Mesenchymal stem cell (in vitro differentiated cells and primary cell): ENCODE data around the gene GNAT3.

Source experiments
- DNase-seq: peaks from one replicate; pipeline ENCODE4 v3.0.0-alpha.2; 2013
- H2AFZ ChIP-seq: one replicate; pipeline ENCODE4 v1.6.1; 2013; ENCODE audit warnings: low read depth, mild to moderate bottlenecking, control low read depth, inconsistent platforms, low read length, moderate library complexity
- H2AK5ac ChIP-seq: 2 replicates; pipeline ENCODE4 v1.6.1; 2013; ENCODE audit warnings: low read length, moderate library complexity, mild to moderate bottlenecking, inconsistent platforms; ENCODE audit not compliant: severe bottlenecking
- H2BK120ac ChIP-seq: one replicate; pipeline ENCODE4 v1.6.1; 2013; ENCODE audit warnings: low read depth, mild to moderate bottlenecking, inconsistent platforms, low read length, moderate library complexity
- H2BK12ac ChIP-seq, 2 experiments: one replicate each; pipeline ENCODE4 v1.6.1; 2013; ENCODE audit warnings: inconsistent platforms in 2 of 2, low read length in 2 of 2, mild to moderate bottlenecking in 2 of 2, moderate library complexity in 2 of 2, control low read depth in 1 of 2
- H2BK15ac ChIP-seq: one replicate; pipeline ENCODE4 v1.6.1; 2013; ENCODE audit warnings: mild to moderate bottlenecking, low read depth, inconsistent platforms; ENCODE audit not compliant: poor library complexity, severe bottlenecking
- H2BK5ac ChIP-seq: 2 replicates; pipeline ENCODE4 v1.6.1; 2013; ENCODE audit warnings: low read depth, mild to moderate bottlenecking, low read length, control low read depth, inconsistent platforms; ENCODE audit not compliant: poor library complexity, severe bottlenecking
- H3K14ac ChIP-seq, 2 experiments: one replicate each; pipeline ENCODE4 v1.6.1; 2013; ENCODE audit warnings: inconsistent platforms in 2 of 2, low read length in 2 of 2, control low read depth in 1 of 2, mild to moderate bottlenecking in 1 of 2, moderate library complexity in 1 of 2
- H3K18ac ChIP-seq, 2 experiments: one replicate each; pipeline ENCODE4 v1.6.1; 2013; ENCODE audit warnings: inconsistent platforms in 2 of 2, low read length in 2 of 2, control low read depth in 1 of 2, low read depth in 1 of 2, mild to moderate bottlenecking in 1 of 2
- H3K23ac ChIP-seq, 2 experiments: one replicate each; pipeline ENCODE4 v1.6.1; 2013; ENCODE audit warnings: inconsistent platforms in 2 of 2, low read length in 2 of 2, mild to moderate bottlenecking in 2 of 2, moderate library complexity in 2 of 2, control low read depth in 1 of 2
- H3K27ac ChIP-seq: 2 replicates; pipeline ENCODE4 v1.5.1; 2013; ENCODE audit warnings: mild to moderate bottlenecking, moderate library complexity, low read length, control low read depth, inconsistent platforms; ENCODE audit not compliant: poor library complexity, severe bottlenecking
- H3K27me3 ChIP-seq, 2 experiments: 2 replicates each; pipeline versions ENCODE4 v1.6.1 to v1.7.0; 2013; ENCODE audit warnings: low read length in 2 of 2, mild to moderate bottlenecking in 2 of 2, moderate library complexity in 2 of 2, control low read depth in 1 of 2, inconsistent platforms in 1 of 2; ENCODE audit not compliant: control insufficient read depth in 1 of 2, insufficient read depth in 1 of 2
- H3K36me3 ChIP-seq, 2 experiments: 2 replicates each; pipeline versions ENCODE4 v1.6.1 to v1.7.0; 2013; ENCODE audit warnings: low read length in 2 of 2, control low read depth in 1 of 2, inconsistent platforms in 1 of 2, low read depth in 1 of 2, mild to moderate bottlenecking in 1 of 2; ENCODE audit not compliant: insufficient read depth in 2 of 2, control insufficient read depth in 1 of 2
- H3K4ac ChIP-seq, 2 experiments: one replicate each; pipeline ENCODE4 v1.6.1; 2013; ENCODE audit warnings: inconsistent platforms in 2 of 2, low read length in 2 of 2, mild to moderate bottlenecking in 2 of 2, moderate library complexity in 2 of 2, control low read depth in 1 of 2, low read depth in 1 of 2
- H3K4me1 ChIP-seq: 2 replicates; pipeline ENCODE4 v1.6.1; 2013; ENCODE audit warnings: low read depth, low read length, control low read depth; ENCODE audit not compliant: control insufficient read depth, insufficient read depth
- H3K4me2 ChIP-seq: 2 replicates; pipeline ENCODE4 v1.6.1; 2013; ENCODE audit warnings: low read length, mild to moderate bottlenecking, inconsistent platforms; ENCODE audit not compliant: poor library complexity, severe bottlenecking
- H3K4me3 ChIP-seq, 2 experiments: 2 replicates each; pipeline versions ENCODE4 v1.5.1 to v1.7.0; 2013; ENCODE audit warnings: low read length in 2 of 2, mild to moderate bottlenecking in 2 of 2, control low read depth in 1 of 2, low read depth in 1 of 2; ENCODE audit not compliant: insufficient read depth in 1 of 2
- H3K79me1 ChIP-seq: replicated peaks from 2 replicates; pipeline ENCODE4 v1.6.1; 2013; ENCODE audit warnings: mild to moderate bottlenecking, control low read depth, low read length, inconsistent platforms; ENCODE audit not compliant: poor library complexity, severe bottlenecking
- H3K9ac ChIP-seq: 2 replicates; pipeline ENCODE4 v1.7.0; 2013; ENCODE audit warnings: mild to moderate bottlenecking, low read length, moderate library complexity
- H3K9me3 ChIP-seq: 2 replicates; pipeline ENCODE4 v1.7.0; 2013; ENCODE audit warnings: mild to moderate bottlenecking, low read length; ENCODE audit not compliant: control insufficient read depth
- H4K8ac ChIP-seq: one replicate; pipeline ENCODE4 v1.6.1; 2013; ENCODE audit warnings: inconsistent platforms, mild to moderate bottlenecking, low read length, moderate library complexity
- H4K91ac ChIP-seq: one replicate; pipeline ENCODE4 v1.6.1; 2013; ENCODE audit warnings: mild to moderate bottlenecking, low read length, inconsistent platforms
- WGBS: methylation state at CpG from one replicate; pipeline ENCODE4 v1.1.7; 2013; ENCODE audit warnings: mixed read lengths; 5-methylcytosine and 5-hydroxymethylcytosine counted together

GNAT3 gene

DNA sequence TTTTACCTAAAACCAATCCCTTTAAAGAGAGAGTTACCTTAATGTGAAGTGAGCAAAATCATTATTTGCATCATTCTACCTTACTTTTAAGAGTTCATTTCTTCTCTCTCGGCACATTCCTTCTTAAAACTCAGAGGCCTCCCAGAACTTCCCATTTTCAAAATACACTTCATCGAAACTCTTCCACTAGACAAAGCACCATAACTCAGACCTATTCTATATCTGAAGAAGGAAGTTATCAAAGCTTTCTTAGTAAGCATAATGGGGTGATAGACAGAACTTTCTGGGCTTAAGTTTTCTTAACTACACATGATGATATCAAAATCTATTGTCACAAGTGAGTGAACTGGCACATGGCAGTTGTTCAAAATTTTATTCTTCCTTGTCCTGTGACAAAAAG is 24.6 kb upstream of the GNAT3 start:
- Histone ChIP-seq H3K27me3 (no peaks in the 10 kb centered on the region), H2AK5ac (no peak overlapping the region), H3K4me1 (peaks cover 3% of the 10 kb centered on the region), H3K4me3 (no peak overlapping the region), H2BK5ac (no peak overlapping the region), H2BK15ac (no peak overlapping the region), H3K9me3 (no peaks in the 10 kb centered on the region), H3K27ac (no peak overlapping the region), H3K23ac (no peak overlapping the region), H3K14ac (no peak overlapping the region), H2AFZ (no peak overlapping the region), H3K4me2 (no peak overlapping the region), H4K8ac (no peak overlapping the region), H3K9ac (no peak overlapping the region), H3K36me3 (no peaks in the 10 kb centered on the region), H2BK12ac (no peak overlapping the region), H3K79me1 (no peaks in the 10 kb centered on the region), H3K4ac (no peak overlapping the region), H2BK120ac (no peak overlapping the region), H3K18ac (no peak overlapping the region), H4K91ac (no peak overlapping the region)
- DNase-seq: no peak
- 91% methylated on average over 1 of the region's 2 CpGs for WGBS

DNA sequence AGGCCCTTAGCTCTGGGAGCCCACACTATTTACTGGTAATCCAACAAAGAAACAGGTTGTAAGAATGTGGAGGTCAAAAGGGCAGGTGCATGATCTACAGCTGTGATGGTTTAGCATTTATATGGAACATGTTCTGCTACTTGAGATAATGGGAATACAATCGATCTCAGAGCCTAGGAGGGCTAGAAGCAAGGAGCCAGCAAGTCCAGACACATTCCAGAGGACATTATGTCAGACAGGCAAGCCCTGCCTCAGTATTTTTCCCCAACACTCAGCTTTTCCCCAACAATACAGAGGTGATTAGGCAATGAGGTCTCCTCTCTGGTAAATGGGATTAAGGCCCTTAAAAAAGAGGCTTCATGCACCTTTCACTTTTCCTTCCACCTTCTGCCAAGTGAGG is 21.4 kb upstream of the GNAT3 start:
- no peaks in the 10 kb centered on the region for H3K27me3 ChIP-seq
- no peaks in the 10 kb centered on the region for H3K79me1 ChIP-seq
- H3K4me3 ChIP-seq: peak overlapping the region in 1 of 2 experiments; percentile 11
- H3K4ac ChIP-seq: no peak overlapping the region
- H3K18ac ChIP-seq: peak overlapping the region in 1 of 2 experiments; percentile 18
- H3K14ac ChIP-seq: no peak overlapping the region
- no peak overlapping the region for H2BK15ac ChIP-seq
- H3K4me1 ChIP-seq: peaks cover 3% of the 10 kb centered on the region
- no peak overlapping the region for H4K8ac ChIP-seq
- no peak overlapping the region for H4K91ac ChIP-seq
- H3K27ac ChIP-seq: no peak overlapping the region
- peak; percentile 30 for DNase-seq
- peak overlapping the region; percentile 36 for H2BK5ac ChIP-seq
- no peak overlapping the region for H3K4me2 ChIP-seq
- H2AFZ ChIP-seq: no peak overlapping the region
- H3K9ac ChIP-seq: no peak overlapping the region
- no peak overlapping the region for H2BK120ac ChIP-seq
- no peak overlapping the region for H2AK5ac ChIP-seq
- no peaks in the 10 kb centered on the region for H3K9me3 ChIP-seq
- H2BK12ac ChIP-seq: peak overlapping the region in 1 of 2 experiments; percentile 10
- no peaks in the 10 kb centered on the region for H3K36me3 ChIP-seq
- WGBS: 57% methylated on average over 1 of the region's 1 CpG
- no peak overlapping the region for H3K23ac ChIP-seq

DNA sequence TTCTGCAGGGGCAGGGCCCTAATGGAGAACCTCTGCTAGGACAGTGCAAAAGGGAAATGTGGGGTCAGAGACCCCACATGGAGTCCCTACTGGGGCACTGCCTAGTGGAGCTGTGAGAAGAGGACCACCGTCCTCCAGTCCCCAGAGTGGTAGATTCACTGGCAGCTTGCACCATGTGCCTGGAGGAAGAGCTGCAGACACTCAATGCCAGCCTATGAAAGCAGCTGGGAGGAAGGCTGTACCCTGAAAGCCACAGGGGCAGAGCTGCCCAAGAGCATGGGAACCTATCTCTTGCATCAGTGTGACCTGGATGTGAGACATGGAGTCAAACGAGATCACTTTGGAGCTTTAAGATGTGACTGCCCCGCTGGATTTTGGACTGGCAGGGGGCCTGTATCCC is 20.3 kb upstream of the GNAT3 start:
- Histone ChIP-seq H3K18ac (peak overlapping the region in 1 of 2 experiments; percentile 21), H2BK5ac (no peak overlapping the region), H2BK12ac (no peak overlapping the region), H3K9ac (no peak overlapping the region), H3K36me3 (no peaks in the 10 kb centered on the region), H3K4me1 (peaks cover 3% of the 10 kb centered on the region), H2AFZ (no peak overlapping the region), H3K4ac (no peak overlapping the region), H3K9me3 (no peaks in the 10 kb centered on the region), H4K91ac (no peak overlapping the region), H3K27ac (no peak overlapping the region), H3K14ac (no peak overlapping the region), H3K4me2 (no peak overlapping the region), H3K4me3 (no peak overlapping the region), H2AK5ac (no peak overlapping the region), H3K79me1 (no peaks in the 10 kb centered on the region), H3K23ac (no peak overlapping the region), H2BK120ac (no peak overlapping the region), H2BK15ac (no peak overlapping the region), H3K27me3 (no peaks in the 10 kb centered on the region), H4K8ac (no peak overlapping the region)
- no peak for DNase-seq
- WGBS: 91% methylated on average over 3 of the region's 3 CpGs

DNA sequence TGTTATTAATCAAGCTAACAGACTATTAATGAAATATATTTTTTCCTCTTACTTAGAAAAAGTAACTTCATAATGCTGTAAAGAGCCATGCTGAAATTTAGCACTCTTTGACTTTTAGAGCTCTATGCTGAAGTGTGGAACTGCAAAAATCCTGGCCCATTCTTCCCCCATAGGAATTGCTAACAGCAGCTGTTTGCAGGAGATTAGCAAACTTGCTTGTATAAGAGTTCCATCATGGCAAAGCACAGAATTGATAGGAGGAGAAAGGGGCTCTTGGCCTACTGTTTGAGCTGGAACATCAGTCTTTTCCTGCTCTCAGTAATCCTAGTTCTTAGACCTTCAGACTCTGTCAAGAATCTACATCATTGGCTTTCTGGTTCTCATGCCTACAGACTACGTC is 18.3 kb upstream of the GNAT3 start:
- H3K9me3 ChIP-seq: no peaks in the 10 kb centered on the region
- no peak overlapping the region for H4K91ac ChIP-seq
- no peaks in the 10 kb centered on the region for H3K79me1 ChIP-seq
- no peak overlapping the region for H2BK12ac ChIP-seq
- H2BK120ac ChIP-seq: no peak overlapping the region
- DNase-seq: no peak
- peak overlapping the region in 1 of 2 experiments; percentile 14 for H3K4me3 ChIP-seq
- no peak overlapping the region for H3K4ac ChIP-seq
- WGBS: 92% methylated on average over 1 of the region's 1 CpG
- H2BK15ac ChIP-seq: no peak overlapping the region
- no peak overlapping the region for H2AFZ ChIP-seq
- H3K9ac ChIP-seq: no peak overlapping the region
- H2BK5ac ChIP-seq: no peak overlapping the region
- H3K4me2 ChIP-seq: no peak overlapping the region
- H3K27ac ChIP-seq: no peak overlapping the region
- no peak overlapping the region for H2AK5ac ChIP-seq
- H4K8ac ChIP-seq: no peak overlapping the region
- H3K36me3 ChIP-seq: no peaks in the 10 kb centered on the region
- H3K14ac ChIP-seq: no peak overlapping the region
- H3K27me3 ChIP-seq: no peaks in the 10 kb centered on the region
- H3K4me1 ChIP-seq: no peaks in the 10 kb centered on the region
- no peak overlapping the region for H3K23ac ChIP-seq
- H3K18ac ChIP-seq: no peak overlapping the region
